Measurements from ENCODE around the gene ZBTB46.

- TF ChIP-seq CTCF (IDR thresholded peaks at IDR 0.05): no peak
- no peak for TF ChIP-seq POLR2A (IDR thresholded peaks at IDR 0.05)
Observed at GRCh38 chr20:63758152-63758551, 72.9 kb downstream of the ZBTB46 start.

All from thyroid gland (tissue), 4 donors.